Measurements from ENCODE around the gene MYLK4.

DNA sequence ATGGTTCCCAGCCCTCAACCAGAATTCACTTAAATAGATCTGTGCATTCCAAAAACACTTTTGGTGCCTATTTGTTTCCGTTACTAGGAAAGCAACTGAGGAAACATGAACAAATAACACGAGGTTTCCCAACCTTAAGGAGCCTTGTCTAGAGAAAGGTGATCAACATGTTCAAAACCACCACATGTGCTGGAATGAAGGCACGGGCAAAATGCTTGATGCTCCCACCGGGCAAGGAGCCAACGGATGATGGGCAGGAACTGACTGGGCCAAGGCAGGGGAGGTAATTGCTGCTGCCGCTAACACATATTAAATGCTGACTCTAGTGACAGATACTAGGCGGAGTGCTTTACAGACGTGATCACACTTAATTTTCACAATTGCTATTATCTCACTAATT, 2.5 kb downstream of the MYLK4 start:
- TF ChIP-seq, protein P1, sequence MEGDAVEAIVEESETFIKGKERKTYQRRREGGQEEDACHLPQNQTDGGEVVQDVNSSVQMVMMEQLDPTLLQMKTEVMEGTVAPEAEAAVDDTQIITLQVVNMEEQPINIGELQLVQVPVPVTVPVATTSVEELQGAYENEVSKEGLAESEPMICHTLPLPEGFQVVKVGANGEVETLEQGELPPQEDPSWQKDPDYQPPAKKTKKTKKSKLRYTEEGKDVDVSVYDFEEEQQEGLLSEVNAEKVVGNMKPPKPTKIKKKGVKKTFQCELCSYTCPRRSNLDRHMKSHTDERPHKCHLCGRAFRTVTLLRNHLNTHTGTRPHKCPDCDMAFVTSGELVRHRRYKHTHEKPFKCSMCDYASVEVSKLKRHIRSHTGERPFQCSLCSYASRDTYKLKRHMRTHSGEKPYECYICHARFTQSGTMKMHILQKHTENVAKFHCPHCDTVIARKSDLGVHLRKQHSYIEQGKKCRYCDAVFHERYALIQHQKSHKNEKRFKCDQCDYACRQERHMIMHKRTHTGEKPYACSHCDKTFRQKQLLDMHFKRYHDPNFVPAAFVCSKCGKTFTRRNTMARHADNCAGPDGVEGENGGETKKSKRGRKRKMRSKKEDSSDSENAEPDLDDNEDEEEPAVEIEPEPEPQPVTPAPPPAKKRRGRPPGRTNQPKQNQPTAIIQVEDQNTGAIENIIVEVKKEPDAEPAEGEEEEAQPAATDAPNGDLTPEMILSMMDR (conservative IDR thresholded peaks at IDR 0.05 in 1 of 2, IDR thresholded peaks at IDR 0.05 in 1 of 2; ENCODE audit: low read depth in 1 of 2, low read length in 2 of 2): no peak
- no peak for TF ChIP-seq EZH2 (IDR thresholded peaks at IDR 0.05; ENCODE audit: low read length, missing control alignments)
